K562 (cell line): Measurements from ENCODE around the gene HNRNPCL1. TPM values are rescaled to one million over a fixed set of nuclear protein-coding genes. Genes with fewer than 3 reads are reported as not detected.
A peak's percentile ranks its signal among the peaks of the same experiment; 100 is the strongest.

Experiments used
- ARID1B ChIP-seq: fragments of 450-650 bp; IDR thresholded peaks from 2 replicates; pipeline ENCODE4 v1.6.1; 2016; ENCODE audit warnings: antibody characterized with exemption, mild to moderate bottlenecking, inconsistent platforms
- ARID3A ChIP-seq: IDR thresholded peaks from 2 replicates; pipeline ENCODE4 v1.6.1; 2012; ENCODE audit warnings: low read depth, low read length, improper control_type of control experiment, borderline replicate concordance
- CCAR2 ChIP-seq: fragments of 200-400 bp; formaldehyde crosslinking; IDR thresholded peaks from 2 replicates; pipeline ENCODE4 v1.6.1; 2017; ENCODE audit warnings: mild to moderate bottlenecking, low read depth, low read length
- CUX1 ChIP-seq: fragments of 200-800 bp; sonication (Bioruptor generic); IDR thresholded peaks from 2 replicates; pipeline ENCODE4 v1.6.1; 2016; ENCODE audit warnings: missing genetic modification characterization, missing compliant biosample characterization
- DDX20 ChIP-seq: fragments of 450-650 bp; IDR thresholded peaks from 2 replicates; pipeline ENCODE4 v1.6.1; 2016; ENCODE audit warnings: missing genetic modification characterization, low read depth, mild to moderate bottlenecking, missing compliant biosample characterization, moderate library complexity
- JUN ChIP-seq, 2 experiments: sonication (generic) in 1 of 2; formaldehyde crosslinking in 1 of 2; IDR thresholded peaks; 2 replicates each; pipeline versions ENCODE4 v1.6.1 to v1.8.0; 2012 to 2022; ENCODE audit warnings: borderline replicate concordance in 2 of 2, mild to moderate bottlenecking in 2 of 2, improper control_type of control experiment in 1 of 2, low read depth in 1 of 2, low read length in 1 of 2, missing genetic modification reagents in 1 of 2
- JUND ChIP-seq, 2 experiments: IDR thresholded peaks; 2 replicates in 1 of 2; 3 replicates in 1 of 2; pipeline ENCODE4 v1.6.1; 2011; ENCODE audit warnings: borderline replicate concordance in 2 of 2, low read depth in 2 of 2, low read length in 2 of 2, improper control_type of control experiment in 1 of 2, missing biosample characterization in 1 of 2, missing genetic modification characterization in 1 of 2, missing genetic modification reagents in 1 of 2
- L3MBTL2 ChIP-seq: fragments of 450-650 bp; IDR thresholded peaks from 2 replicates; pipeline ENCODE4 v1.6.1; 2016; ENCODE audit warnings: mild to moderate bottlenecking, moderate library complexity
- MAFK ChIP-seq: IDR thresholded peaks from 2 replicates; pipeline ENCODE4 v1.6.1; 2011; ENCODE audit warnings: low read length, improper control_type of control experiment
- PHF8 ChIP-seq: fragments of 200-600 bp; sonication (generic); IDR thresholded peaks from 2 replicates; pipeline ENCODE4 v1.6.1; 2012; ENCODE audit warnings: mixed run types, mild to moderate bottlenecking, inconsistent platforms, low read length, moderate library complexity, borderline replicate concordance
- PRMT5 ChIP-seq: sonication (generic); formaldehyde crosslinking; IDR thresholded peaks from 2 replicates; pipeline ENCODE4 v1.5.0; 2020; ENCODE audit warnings: missing genetic modification reagents
- RNF2 ChIP-seq: sonication (generic); IDR thresholded peaks from 2 replicates; pipeline ENCODE4 v1.6.1; 2016
- SAP30 ChIP-seq: fragments of 200-600 bp; sonication (generic); IDR thresholded peaks from 2 replicates; pipeline ENCODE4 v1.6.1; 2012; ENCODE audit warnings: borderline replicate concordance, low read depth, mild to moderate bottlenecking, moderate library complexity, low read length, control low read depth, inconsistent platforms; ENCODE audit not compliant: insufficient read depth, poor library complexity, severe bottlenecking
- ZFP36 ChIP-seq: fragments of 150-350 bp; IDR thresholded peaks from 2 replicates; pipeline ENCODE4 v1.6.1; 2018; ENCODE audit warnings: low read length, low read depth; ENCODE audit not compliant: partially characterized antibody
- ZFPM2 ChIP-seq: fragments of 250-450 bp; sonication (Bioruptor Pico); IDR thresholded peaks from 2 replicates; pipeline ENCODE4 v1.5.1; 2022; ENCODE audit warnings: mild to moderate bottlenecking
- ZKSCAN3 ChIP-seq: fragments of 250-450 bp; sonication (Bioruptor Pico); IDR thresholded peaks from 2 replicates; pipeline ENCODE4 v1.4.0; 2020
- ZNF384 ChIP-seq: IDR thresholded peaks from 2 replicates; pipeline ENCODE4 v1.6.1; 2012; ENCODE audit warnings: low read depth, low read length, improper control_type of control experiment
- polyA plus RNA-seq, 8 experiments: library from polyadenylated mRNA; depleted of rRNA in 4 of 8; stranded (reverse) in 5 of 8; unstranded in 3 of 8; fragments of >200 nt; fragmentation: Nextera tagmentation in 2 of 8; fragmentation: Illumina TruSeq in 1 of 8; extraction: Ambion mirVana in 2 of 8; extraction: Trizol in 1 of 8; gene quantifications; 2 replicates each; pipeline versions ENCODE4 v1.2.1 to v1.2.3, GENCODE V29; 2011 to 2014; ENCODE audit warnings: inconsistent platforms in 1 of 8, missing spikeins in 1 of 8
- total RNA-seq, 7 experiments: library from RNA; depleted of rRNA in 6 of 7; stranded (reverse); fragments of >200 nt in 6 of 7; fragmentation: Illumina TruSeq in 2 of 7; extraction: Trizol in 2 of 7; gene quantifications; 2 replicates each; pipeline versions ENCODE4 v1.2.1 to v1.2.3, GENCODE V29; 2011 to 2021; ENCODE audit warnings: low replicate concordance in 1 of 7
- TF ChIP-seq, protein P1 (sequence below): sonication (generic); IDR thresholded peaks from 2 replicates; pipeline ENCODE4 v1.6.1; 2016

Gene HNRNPCL1
- total and polyA plus RNA-seq, 9 of the 15 experiments (the other 6 are each of a cell fraction or from before 2014, with no cell fraction given), result 0.08 TPM; not detected in 8

GRCh38 chr1:12810691-12811408 is 37.7 kb downstream of the HNRNPCL1 start (continued):
- TF ChIP-seq CUX1 (no peak), CCAR2 (no peak), ZFPM2 (CRISPR knock-in tag) (no peak), JUND (IDR thresholded peaks at IDR 0.05; ENCODE audit: borderline replicate concordance, low read depth, low read length) (peak; percentile 83), JUND (tag; IDR thresholded peaks at IDR 0.05; ENCODE audit: borderline replicate concordance, low read depth, low read length) (peak; percentile 84; the same call in 1 of the 3 replicates), SAP30 (no peak), ZNF384 (no peak), ARID1B (peak; percentile 67), PRMT5 (CRISPR knock-in tag) (no peak), L3MBTL2 (no peak), PHF8 (no peak; the same call in 1 of the 2 replicates), JUN (IDR thresholded peaks at IDR 0.05; ENCODE audit: borderline replicate concordance, low read depth, low read length) (peak; percentile 57; the same call in 1 of the 2 replicates), JUN (CRISPR knock-in tag; IDR thresholded peaks at IDR 0.05; ENCODE audit: borderline replicate concordance) (no peak), DDX20 (tag) (no peak), ZFP36 (no peak), ZKSCAN3 (no peak), RNF2 (no peak), MAFK (peak; percentile 80), ARID3A (no peak)
- TF ChIP-seq, protein P1, sequence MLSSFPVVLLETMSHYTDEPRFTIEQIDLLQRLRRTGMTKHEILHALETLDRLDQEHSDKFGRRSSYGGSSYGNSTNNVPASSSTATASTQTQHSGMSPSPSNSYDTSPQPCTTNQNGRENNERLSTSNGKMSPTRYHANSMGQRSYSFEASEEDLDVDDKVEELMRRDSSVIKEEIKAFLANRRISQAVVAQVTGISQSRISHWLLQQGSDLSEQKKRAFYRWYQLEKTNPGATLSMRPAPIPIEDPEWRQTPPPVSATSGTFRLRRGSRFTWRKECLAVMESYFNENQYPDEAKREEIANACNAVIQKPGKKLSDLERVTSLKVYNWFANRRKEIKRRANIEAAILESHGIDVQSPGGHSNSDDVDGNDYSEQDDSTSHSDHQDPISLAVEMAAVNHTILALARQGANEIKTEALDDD, result no peak
